Measurements from ENCODE around the gene LRRIQ4.

The LRRIQ4 gene

GRCh38 chr3:169812332-169813235 lies at the start of gene LRRIQ4, which contains the start of gene LRRC34:
TSS of gene LRRIQ4 (plus strand) at chr3:169812870. CDS start at chr3:169821922, 9,052 bp downstream.
TSS of gene LRRC34 (minus strand) at chr3:169812904. CDS start at chr3:169812548, 356 bp downstream.
- peak; percentile 80 for DNase-seq

- peak; percentile 68 for DNase-seq
Observed at GRCh38 chr3:169764312-169764881, 48.3 kb upstream of the LRRIQ4 start.

GRCh38 chr3:169764882-169765612 lies 47.6 kb upstream of the LRRIQ4 start, which contains the start of gene TERC:
TSS of gene TERC (minus strand) at chr3:169765060.
- DNase-seq, result peak; percentile 93

- peak; percentile 74 for DNase-seq
Observed at GRCh38 chr3:169769287-169770181, 43.1 kb upstream of the LRRIQ4 start, which contains the start of gene ACTRT3. TSS of gene ACTRT3 (minus strand) at chr3:169769561. CDS start at chr3:169769520, 41 bp downstream.

GRCh38 chr3:169771497-169772304 lies 41.0 kb upstream of the LRRIQ4 start:
- DNase-seq, result peak; percentile 65

- peak; percentile 66 for DNase-seq
Observed at GRCh38 chr3:169772305-169772896, 40.3 kb upstream of the LRRIQ4 start.

GRCh38 chr3:169772897-169773816 lies 39.5 kb upstream of the LRRIQ4 start, which contains the start of gene MYNN:
TSS of gene MYNN (plus strand) at chr3:169773396. CDS start at chr3:169774296, 900 bp downstream.
- DNase-seq, result peak; percentile 93

GRCh38 chr3:169774186-169774585 lies 38.5 kb upstream of the LRRIQ4 start:
- no peak for DNase-seq

GRCh38 chr3:169777822-169778221 lies 34.8 kb upstream of the LRRIQ4 start:
- DNase-seq, result no peak

- DNase-seq, result no peak
Observed at GRCh38 chr3:169780742-169781141, 31.9 kb upstream of the LRRIQ4 start.

- no peak for DNase-seq
Observed at GRCh38 chr3:169781209-169781855, 31.3 kb upstream of the LRRIQ4 start.

GRCh38 chr3:169787120-169787519 lies 25.6 kb upstream of the LRRIQ4 start:
- DNase-seq, result no peak

GRCh38 chr3:169787791-169788190 lies 24.9 kb upstream of the LRRIQ4 start:
- no peak for DNase-seq

- DNase-seq, result no peak
Observed at GRCh38 chr3:169790219-169790618, 22.5 kb upstream of the LRRIQ4 start.

GRCh38 chr3:169790687-169791429 lies 21.8 kb upstream of the LRRIQ4 start:
- no peak for DNase-seq

GRCh38 chr3:169792359-169792758 lies 20.3 kb upstream of the LRRIQ4 start:
- DNase-seq, result no peak

GRCh38 chr3:169804681-169805080 lies 8.0 kb upstream of the LRRIQ4 start:
- DNase-seq, result no peak

- DNase-seq, result no peak
Observed at GRCh38 chr3:169809230-169809795, 3.4 kb upstream of the LRRIQ4 start.
